ENCODE results near the gene LRRC37B.
"Not testable (repeated sequence)": the region's sequence is repeated elsewhere in the genome, so short reads cannot be mapped to it uniquely, and the experiment has no call there.

The LRRC37B gene

DNA sequence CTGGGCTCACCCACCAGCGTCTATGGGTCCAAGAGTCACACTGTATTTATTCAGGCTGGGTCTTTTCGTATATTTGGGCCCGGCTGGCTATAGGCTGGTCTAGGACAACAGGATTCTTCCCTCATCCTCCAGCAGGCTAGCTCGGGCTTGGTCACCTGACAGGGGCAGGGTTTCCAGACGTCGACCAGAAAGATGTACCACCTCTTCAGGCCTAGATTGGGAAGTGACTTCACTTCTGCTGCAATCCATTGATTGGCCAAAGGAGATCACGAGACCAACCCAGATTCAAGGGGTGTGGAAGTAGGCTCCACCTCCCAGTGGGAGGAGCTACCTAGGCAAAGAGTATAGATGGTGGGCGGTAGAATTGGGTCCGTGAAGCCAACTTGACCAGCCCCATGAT is 53.5 kb downstream of the LRRC37B start:
- not testable (repeated sequence) for H3K27ac Mint-ChIP-seq; H3K9me3 Mint-ChIP-seq; H3K36me3 Mint-ChIP-seq (ENCODE audit: low read depth); H3K4me1 Mint-ChIP-seq; DNase-seq; H3K27me3 Mint-ChIP-seq; H3K4me3 Mint-ChIP-seq
- ATAC-seq: peak; percentile 67

DNA sequence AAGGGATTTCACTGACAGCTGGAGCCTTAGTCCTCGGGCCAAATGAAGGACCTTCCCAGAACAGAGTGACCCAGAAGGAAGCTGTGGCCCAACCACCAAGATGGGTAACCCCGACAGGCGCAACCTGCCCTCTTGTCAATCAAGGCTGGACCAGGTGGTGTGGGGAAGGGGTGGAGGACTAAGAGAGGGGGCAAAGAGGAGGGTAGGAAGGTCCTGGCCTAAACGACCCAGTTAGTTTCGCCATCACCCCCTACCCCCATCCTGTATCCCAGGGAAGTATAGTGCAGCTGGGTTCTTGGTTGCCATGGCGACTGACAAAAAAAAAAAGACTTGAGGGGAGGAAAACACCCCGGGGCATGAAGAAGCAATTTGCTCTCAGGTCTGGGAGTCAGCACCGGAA is 54.7 kb downstream of the LRRC37B start:
- H3K4me3 Mint-ChIP-seq, ATAC-seq: not testable (repeated sequence)

GRCh38 chr17:32064091-32064490 is 56.9 kb downstream of the LRRC37B start:
- H3K27me3 Mint-ChIP-seq; H3K27ac Mint-ChIP-seq; H3K36me3 Mint-ChIP-seq (ENCODE audit: low read depth); DNase-seq; ATAC-seq; H3K4me1 Mint-ChIP-seq; H3K4me3 Mint-ChIP-seq; H3K9me3 Mint-ChIP-seq: not testable (repeated sequence)

More for the DNA sequence above, 54.7 kb downstream of the LRRC37B start:
- not testable (repeated sequence) for DNase-seq; H3K4me1 Mint-ChIP-seq; H3K27ac Mint-ChIP-seq; H3K27me3 Mint-ChIP-seq; H3K9me3 Mint-ChIP-seq; H3K36me3 Mint-ChIP-seq (ENCODE audit: low read depth)

DNA sequence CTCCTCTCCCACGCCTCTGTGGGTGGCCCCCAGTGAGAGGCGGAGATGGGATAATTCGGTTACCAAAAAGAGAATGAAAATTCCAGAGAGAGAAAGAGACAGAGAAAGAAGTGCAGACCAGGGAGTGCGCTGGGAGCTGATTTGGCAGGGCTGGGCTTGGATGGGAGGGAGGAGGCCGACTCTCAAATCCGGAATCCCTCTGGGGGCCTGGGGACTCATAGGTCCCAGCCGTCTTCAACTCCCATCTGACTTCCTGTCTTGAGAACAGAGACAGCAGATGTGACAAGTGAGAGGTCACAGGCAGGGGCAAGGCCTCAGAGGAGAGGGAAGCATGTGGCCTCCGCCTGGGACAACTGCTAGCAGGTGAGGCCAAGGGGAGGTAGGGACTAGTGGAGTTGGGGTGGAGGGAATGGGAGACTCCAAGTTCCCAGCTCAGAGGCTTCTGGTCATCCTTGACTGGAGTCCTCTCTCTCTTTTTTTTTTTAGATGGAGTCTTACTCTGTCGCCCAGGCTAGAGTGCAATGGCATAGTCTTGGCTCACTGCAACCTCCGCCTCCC is 59.0 kb downstream of the LRRC37B start:
- not testable (repeated sequence) for H3K9me3 Mint-ChIP-seq; H3K27me3 Mint-ChIP-seq; ATAC-seq; DNase-seq; H3K36me3 Mint-ChIP-seq (ENCODE audit: low read depth); H3K4me1 Mint-ChIP-seq; H3K27ac Mint-ChIP-seq; H3K4me3 Mint-ChIP-seq

- H3K36me3 Mint-ChIP-seq (ENCODE audit: low read depth); H3K27ac Mint-ChIP-seq; H3K4me1 Mint-ChIP-seq; H3K27me3 Mint-ChIP-seq; H3K9me3 Mint-ChIP-seq: not testable (repeated sequence)
- H3K4me3 Mint-ChIP-seq: peak overlapping the region; percentile 21
- DNase-seq (peak; percentile 47), ATAC-seq (peak; percentile 80)
Measured at GRCh38 chr17:32066863-32067642, 59.9 kb downstream of the LRRC37B start.

GRCh38 chr17:32069067-32069466 is 61.9 kb downstream of the LRRC37B start:
- not testable (repeated sequence) for H3K4me1 Mint-ChIP-seq; H3K27ac Mint-ChIP-seq; H3K9me3 Mint-ChIP-seq; ATAC-seq; H3K27me3 Mint-ChIP-seq; H3K36me3 Mint-ChIP-seq (ENCODE audit: low read depth); DNase-seq; H3K4me3 Mint-ChIP-seq

DNA sequence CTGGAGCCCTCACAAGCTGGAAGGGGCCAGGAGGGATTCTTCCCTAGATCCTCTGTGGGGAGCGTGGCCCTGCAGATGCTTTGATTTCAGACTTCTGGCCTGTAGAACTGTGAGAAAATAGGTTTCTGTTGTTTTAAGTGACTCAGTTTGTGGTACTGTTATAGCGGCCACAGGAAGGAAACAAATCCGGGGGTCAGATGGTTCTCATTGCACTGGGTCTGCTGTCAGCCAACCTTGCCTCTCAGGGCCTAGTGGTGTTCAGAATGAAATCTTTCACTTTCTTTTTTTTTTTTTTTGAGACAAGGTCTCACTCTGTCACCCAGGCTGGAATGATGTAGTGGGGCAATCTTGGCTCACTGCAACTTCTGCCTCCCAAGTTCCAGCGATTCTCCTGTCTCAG is 64.8 kb downstream of the LRRC37B start:
- H3K27ac Mint-ChIP-seq; H3K27me3 Mint-ChIP-seq; H3K4me1 Mint-ChIP-seq; DNase-seq; H3K9me3 Mint-ChIP-seq; H3K4me3 Mint-ChIP-seq; H3K36me3 Mint-ChIP-seq (ENCODE audit: low read depth): not testable (repeated sequence)
- ATAC-seq: peak; percentile 91

DNA sequence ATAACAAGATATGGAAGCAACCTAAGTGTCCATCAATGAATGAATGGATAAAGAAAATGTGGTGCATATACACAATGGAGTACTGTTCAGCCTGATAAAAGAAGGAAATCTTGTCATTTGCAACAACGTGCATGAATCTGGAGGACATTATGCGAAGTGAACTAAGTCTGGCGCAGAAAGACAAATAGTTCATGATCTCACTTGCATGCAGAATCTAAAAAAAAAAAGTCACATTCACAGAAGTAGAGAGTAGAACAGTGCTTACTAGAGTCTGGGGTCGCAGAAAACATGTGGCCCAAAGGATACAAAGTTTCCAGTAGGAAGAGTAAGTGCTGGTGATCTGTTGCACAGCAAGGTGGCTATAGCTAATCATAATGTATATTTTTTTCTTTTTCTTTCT is 65.9 kb downstream of the LRRC37B start:
- H3K27ac Mint-ChIP-seq; DNase-seq; H3K4me1 Mint-ChIP-seq; H3K27me3 Mint-ChIP-seq; H3K4me3 Mint-ChIP-seq; H3K9me3 Mint-ChIP-seq; ATAC-seq; H3K36me3 Mint-ChIP-seq (ENCODE audit: low read depth): not testable (repeated sequence)

- H3K27ac Mint-ChIP-seq: peak overlapping the region; percentile 79
- H3K4me1 Mint-ChIP-seq: peaks cover 12% of the 10 kb centered on the region
- H3K36me3 Mint-ChIP-seq (ENCODE audit: low read depth); H3K9me3 Mint-ChIP-seq; H3K27me3 Mint-ChIP-seq: not testable (repeated sequence)
- H3K4me3 Mint-ChIP-seq: peak overlapping the region; percentile 63
- DNase-seq: peak; percentile 68
- ATAC-seq: peak; percentile 94
Measured at GRCh38 chr17:32079753-32080152, 72.6 kb downstream of the LRRC37B start.

DNA sequence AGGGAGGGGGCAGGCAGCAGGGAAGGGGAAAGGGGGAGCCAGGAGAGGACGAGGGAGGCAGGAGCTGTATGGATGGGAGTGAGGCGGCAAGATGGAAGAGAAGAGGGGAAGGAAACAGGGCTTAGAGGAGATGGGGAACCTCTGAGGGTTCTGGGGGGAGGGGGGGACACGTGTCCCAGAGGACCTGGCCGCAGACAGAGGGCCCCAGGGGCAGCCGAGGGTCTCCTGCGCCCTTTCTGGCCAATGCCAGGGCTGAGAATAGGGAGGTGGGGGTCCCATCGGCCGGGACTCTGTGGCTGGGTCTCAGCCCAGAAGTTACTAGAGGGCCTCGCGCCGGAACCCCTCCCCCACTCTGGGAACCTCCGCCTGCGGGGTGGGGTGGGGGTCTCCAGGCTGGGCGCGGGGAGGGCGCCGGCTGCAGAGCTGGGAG is 76.4 kb downstream of the LRRC37B start:
- not testable (repeated sequence) for H3K36me3 Mint-ChIP-seq (ENCODE audit: low read depth); H3K4me3 Mint-ChIP-seq; ATAC-seq; H3K27me3 Mint-ChIP-seq; H3K9me3 Mint-ChIP-seq; DNase-seq
- Mint-ChIP-seq H3K27ac (peak overlapping the region; percentile 11), H3K4me1 (peaks cover 12% of the 10 kb centered on the region)

DNA sequence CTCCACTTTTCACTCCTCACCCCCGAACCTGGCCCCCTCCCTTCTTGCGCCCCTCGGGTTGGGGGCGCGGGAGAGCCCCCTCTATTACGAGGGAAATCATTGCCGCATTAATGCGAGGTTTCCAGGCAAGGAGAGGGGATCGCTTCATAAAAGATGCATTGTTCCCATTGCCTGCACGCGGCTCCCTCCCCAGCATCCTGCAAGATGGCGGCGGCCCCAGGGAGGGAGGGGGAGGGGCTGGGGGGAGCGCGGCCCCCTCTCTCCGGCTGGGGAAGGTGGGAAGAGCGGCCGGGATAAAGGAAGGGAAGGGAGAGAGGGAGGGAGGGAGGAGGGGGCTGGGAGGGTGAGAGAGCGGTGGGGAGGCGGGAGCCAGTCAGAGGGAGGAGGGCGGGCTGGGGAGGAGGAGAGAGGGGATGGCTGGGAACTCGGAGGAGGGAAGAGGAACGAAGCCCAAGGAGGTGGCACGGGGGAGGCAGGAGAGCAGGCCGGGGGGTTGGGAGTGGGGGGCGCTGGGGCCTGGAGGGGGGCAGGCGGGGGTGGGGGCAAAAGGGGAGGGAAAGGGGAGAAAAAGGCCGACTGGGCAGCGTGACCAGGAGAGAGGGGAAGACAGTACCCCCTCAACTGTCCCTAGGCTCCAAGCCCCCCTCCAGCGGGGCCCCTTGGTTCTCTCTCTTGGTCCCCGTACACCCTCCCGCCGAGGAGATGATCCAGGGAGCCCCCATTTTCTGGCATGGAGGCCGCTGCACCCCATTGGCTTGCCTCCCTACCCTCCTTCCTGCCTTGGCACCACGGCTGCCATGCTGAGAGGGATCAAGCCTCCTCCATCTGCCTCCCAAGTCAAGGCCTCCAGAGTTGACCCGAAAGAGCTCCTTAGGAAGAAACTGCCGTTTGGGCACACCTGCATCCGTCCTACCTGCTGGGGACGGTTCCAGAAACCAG is 77.1 kb downstream of the LRRC37B start:
- ATAC-seq; DNase-seq; H3K9me3 Mint-ChIP-seq; H3K4me3 Mint-ChIP-seq; H3K36me3 Mint-ChIP-seq (ENCODE audit: low read depth); H3K27ac Mint-ChIP-seq; H3K27me3 Mint-ChIP-seq: not testable (repeated sequence)
- H3K4me1 Mint-ChIP-seq: peaks cover 12% of the 10 kb centered on the region

DNA sequence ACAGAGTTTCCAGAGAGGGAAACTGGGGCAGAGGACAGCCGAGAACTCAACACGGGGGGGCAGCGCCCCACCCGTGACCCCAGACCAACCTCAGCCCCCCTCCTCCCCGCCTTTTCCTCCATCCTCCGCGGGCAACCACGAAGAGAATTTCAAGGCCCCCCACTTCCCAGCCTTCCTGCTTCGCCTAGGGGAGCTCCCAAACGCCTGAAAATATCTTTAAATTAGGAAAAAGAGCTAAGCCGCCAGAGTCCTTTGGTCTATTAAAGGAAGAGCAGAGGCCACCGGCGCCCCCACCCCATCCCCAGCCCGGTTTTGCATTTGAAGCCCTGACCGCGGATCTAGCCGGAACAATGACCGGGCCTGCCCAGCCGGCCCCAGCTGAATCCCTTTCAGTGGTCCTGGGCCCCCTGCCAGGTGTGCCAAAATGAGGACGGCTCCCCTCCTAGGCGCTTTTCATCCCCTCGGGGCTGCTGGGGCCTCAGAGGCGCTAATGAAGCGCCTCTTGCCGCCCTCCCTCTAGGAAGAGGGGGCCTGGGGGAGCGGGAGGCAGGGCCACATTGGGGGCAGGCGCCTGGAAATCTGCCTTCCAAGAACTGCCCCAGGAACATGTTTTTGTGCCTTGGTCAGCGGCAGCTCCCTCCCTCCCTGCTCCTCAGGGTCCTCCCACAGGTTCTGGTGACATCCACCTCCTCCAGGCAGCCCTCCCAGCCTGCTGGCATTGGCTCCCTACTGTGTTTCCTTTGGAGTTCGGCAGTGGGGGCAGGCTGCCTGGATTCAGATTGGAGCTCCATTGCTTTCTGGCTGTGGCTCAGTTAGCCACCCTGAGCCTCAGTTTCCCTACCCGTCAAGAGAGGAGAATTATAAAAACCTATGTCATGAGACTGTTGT is 78.0 kb downstream of the LRRC37B start:
- not testable (repeated sequence) for H3K27me3 Mint-ChIP-seq; H3K4me3 Mint-ChIP-seq; H3K4me1 Mint-ChIP-seq; H3K9me3 Mint-ChIP-seq; H3K27ac Mint-ChIP-seq; H3K36me3 Mint-ChIP-seq (ENCODE audit: low read depth); DNase-seq; ATAC-seq

GRCh38 chr17:32086833-32087232 is 79.7 kb downstream of the LRRC37B start:
- not testable (repeated sequence) for H3K4me3 Mint-ChIP-seq; H3K4me1 Mint-ChIP-seq; H3K27ac Mint-ChIP-seq; H3K27me3 Mint-ChIP-seq; H3K9me3 Mint-ChIP-seq; H3K36me3 Mint-ChIP-seq (ENCODE audit: low read depth); DNase-seq; ATAC-seq

DNA sequence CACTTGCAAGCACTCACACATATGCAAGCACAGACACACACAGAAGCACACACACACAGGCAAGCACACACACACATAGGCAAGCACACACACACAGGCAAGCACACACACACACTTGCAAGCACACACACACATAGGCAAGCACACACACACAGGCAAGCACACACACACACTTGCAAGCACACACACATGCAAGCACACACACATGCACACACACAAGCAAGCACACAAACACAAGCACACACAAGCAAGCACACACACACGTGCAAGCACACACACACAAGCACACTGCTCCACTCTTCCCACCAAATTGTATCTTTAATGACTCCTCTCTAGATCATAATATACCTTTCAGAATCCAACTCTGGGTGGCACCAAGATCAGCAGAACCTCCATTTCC is 84.9 kb downstream of the LRRC37B start:
- H3K27ac Mint-ChIP-seq; H3K9me3 Mint-ChIP-seq; H3K27me3 Mint-ChIP-seq; DNase-seq; H3K4me1 Mint-ChIP-seq; ATAC-seq; H3K36me3 Mint-ChIP-seq (ENCODE audit: low read depth); H3K4me3 Mint-ChIP-seq: not testable (repeated sequence)
